ENCODE measurements around the gene A3GALT2. TPM values are rescaled to one million over a fixed set of nuclear protein-coding genes. Genes with fewer than 3 reads are reported as not detected.

Gene A3GALT2
- total RNA-seq, 1 experiment from 2014 or later: not detected

DNA sequence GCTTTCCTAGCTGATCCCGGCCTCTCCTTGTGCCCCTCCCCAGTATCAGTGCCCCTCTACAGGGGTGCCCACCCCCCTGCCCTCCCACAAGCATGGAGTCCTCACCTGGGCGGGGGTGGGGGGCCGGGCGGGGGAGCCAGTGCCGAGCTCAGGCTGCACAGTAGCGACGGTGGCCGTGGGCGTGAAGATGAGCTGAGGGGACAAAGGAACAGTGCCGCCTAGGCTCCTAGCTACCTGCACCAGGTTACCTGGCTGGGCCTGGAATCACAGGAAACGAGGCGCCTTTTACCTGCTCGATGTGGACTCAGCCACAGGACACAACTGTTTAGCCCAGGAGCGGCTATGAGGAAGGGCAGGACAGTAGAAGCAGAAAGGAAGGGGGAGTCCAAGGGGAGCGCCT, 47.5 kb upstream of the A3GALT2 start:
- intact Hi-C loops (cut with micrococcal nuclease; ENCODE audit: unreplicated experiment): loop anchor here (10.0 kb wide), 1 partner anchor 274 kb away; no protein-coding TSS in a partner anchor
- no peaks in the 10 kb centered on the region for H3K36me3 ChIP-seq (ENCODE audit: control insufficient read depth, insufficient read depth, low read length)
- DNase-seq (ENCODE audit: low read depth, low spot score): no peak
- in situ Hi-C loops (cut with HindIII; ENCODE audit: low pct_unique_long_range_greater_than_20kb, low sequenced_read_pairs): no loop called here
- no peaks in the 10 kb centered on the region for H3K9me3 ChIP-seq (ENCODE audit: control insufficient read depth, insufficient read depth, low read depth, low read length)
- H3K27me3 ChIP-seq (ENCODE audit: control insufficient read depth, insufficient read depth, low read length): no peaks in the 10 kb centered on the region
- H3K27ac ChIP-seq (ENCODE audit: low read length): no peak overlapping the region
- POLR2A ChIA-PET: no interaction called here
- H3K4me3 ChIP-seq (ENCODE audit: low read depth in 2 of 2, low read length in 2 of 2): no peak overlapping the region
- TF ChIP-seq TCF7L2 (IDR thresholded peaks at IDR 0.05; ENCODE audit: low read depth, low read length): no peak
- TF ChIP-seq SIN3A (IDR thresholded peaks at IDR 0.05; ENCODE audit: borderline replicate concordance, insufficient read depth, low read depth, low read length): no peak
- no peak for TF ChIP-seq REST (IDR thresholded peaks at IDR 0.05; ENCODE audit: insufficient read depth in 1 of 2, low read depth in 2 of 2, low read length in 1 of 2)
- TF ChIP-seq, protein P1, sequence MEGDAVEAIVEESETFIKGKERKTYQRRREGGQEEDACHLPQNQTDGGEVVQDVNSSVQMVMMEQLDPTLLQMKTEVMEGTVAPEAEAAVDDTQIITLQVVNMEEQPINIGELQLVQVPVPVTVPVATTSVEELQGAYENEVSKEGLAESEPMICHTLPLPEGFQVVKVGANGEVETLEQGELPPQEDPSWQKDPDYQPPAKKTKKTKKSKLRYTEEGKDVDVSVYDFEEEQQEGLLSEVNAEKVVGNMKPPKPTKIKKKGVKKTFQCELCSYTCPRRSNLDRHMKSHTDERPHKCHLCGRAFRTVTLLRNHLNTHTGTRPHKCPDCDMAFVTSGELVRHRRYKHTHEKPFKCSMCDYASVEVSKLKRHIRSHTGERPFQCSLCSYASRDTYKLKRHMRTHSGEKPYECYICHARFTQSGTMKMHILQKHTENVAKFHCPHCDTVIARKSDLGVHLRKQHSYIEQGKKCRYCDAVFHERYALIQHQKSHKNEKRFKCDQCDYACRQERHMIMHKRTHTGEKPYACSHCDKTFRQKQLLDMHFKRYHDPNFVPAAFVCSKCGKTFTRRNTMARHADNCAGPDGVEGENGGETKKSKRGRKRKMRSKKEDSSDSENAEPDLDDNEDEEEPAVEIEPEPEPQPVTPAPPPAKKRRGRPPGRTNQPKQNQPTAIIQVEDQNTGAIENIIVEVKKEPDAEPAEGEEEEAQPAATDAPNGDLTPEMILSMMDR (IDR thresholded peaks at IDR 0.05): no peak
- TF ChIP-seq POLR2AphosphoS5 (IDR thresholded peaks at IDR 0.05; ENCODE audit: low read depth, low read length): no peak
- no TSS peak for BruUV-seq (replicated peaks)
- CTCF ChIA-PET: interaction anchor here (4.2 kb wide), 1 partner anchor 73 kb away, joined by 20 read pairs; no protein-coding TSS in a partner anchor
- ATAC-seq: no peak
- H3K4me1 ChIP-seq (ENCODE audit: control insufficient read depth, insufficient read depth, low read length): peaks cover 12% of the 10 kb centered on the region

GRCh38 chr1:33367485-33368405, 46.8 kb upstream of the A3GALT2 start:
- CTCF ChIA-PET: interaction anchor here (0.6 to 4.2 kb wide), 3 partner anchors 45 to 103 kb away, joined by 3 to 20 read pairs (median 4); no protein-coding TSS in a partner anchor
- in situ Hi-C loops (cut with HindIII; ENCODE audit: low pct_unique_long_range_greater_than_20kb, low sequenced_read_pairs): no loop called here

More at GRCh38 chr1:33367485-33368405, 46.8 kb upstream of the A3GALT2 start:
- Histone ChIP-seq H3K4me3 (ENCODE audit: low read depth in 2 of 2, low read length in 2 of 2) (no peak overlapping the region), H3K4me1 (ENCODE audit: control insufficient read depth, insufficient read depth, low read length) (peaks cover 12% of the 10 kb centered on the region), H3K36me3 (ENCODE audit: control insufficient read depth, insufficient read depth, low read length) (no peaks in the 10 kb centered on the region), H3K27ac (ENCODE audit: low read length) (0 out of 2 replicates have a peak overlapping the region, but pooled peaks have one; percentile 34), H3K9me3 (ENCODE audit: control insufficient read depth, insufficient read depth, low read depth, low read length) (no peaks in the 10 kb centered on the region), H3K27me3 (ENCODE audit: control insufficient read depth, insufficient read depth, low read length) (no peaks in the 10 kb centered on the region)
- POLR2A ChIA-PET: no interaction called here
- ATAC-seq: peak; percentile 94
- no peak for TF ChIP-seq SIN3A (IDR thresholded peaks at IDR 0.05; ENCODE audit: borderline replicate concordance, insufficient read depth, low read depth, low read length)
- no peak; the same call in 1 of the 2 replicates for TF ChIP-seq POLR2AphosphoS5 (IDR thresholded peaks at IDR 0.05; ENCODE audit: low read depth, low read length)
- TF ChIP-seq, protein P1 (IDR thresholded peaks at IDR 0.05): peak; percentile 97
- TF ChIP-seq TCF7L2 (IDR thresholded peaks at IDR 0.05; ENCODE audit: low read depth, low read length): no peak
- no peak for TF ChIP-seq REST (IDR thresholded peaks at IDR 0.05; ENCODE audit: insufficient read depth in 1 of 2, low read depth in 2 of 2, low read length in 1 of 2)
- no peak for DNase-seq (ENCODE audit: low read depth, low spot score)
- BruUV-seq (replicated peaks): no TSS peak
- intact Hi-C loops (cut with micrococcal nuclease; ENCODE audit: unreplicated experiment): loop anchor here (2.0 to 10.0 kb wide), 2 partner anchors 149 to 273 kb away; no protein-coding TSS in a partner anchor
